IPS-15b (cell line): ENCODE data around the gene HAL.

ENCODE experiments used
- H3K27me3 ChIP-seq: one replicate; pipeline ENCODE4 v1.6.1; 2013; ENCODE audit warnings: low read length; ENCODE audit not compliant: control insufficient read depth, insufficient read depth
- H3K36me3 ChIP-seq: one replicate; pipeline ENCODE4 v1.6.1; 2013; ENCODE audit warnings: low read length; ENCODE audit not compliant: control insufficient read depth, insufficient read depth
- H3K4me1 ChIP-seq: one replicate; pipeline ENCODE4 v1.6.1; 2013; ENCODE audit warnings: mild to moderate bottlenecking, low read length; ENCODE audit not compliant: control insufficient read depth, insufficient read depth
- H3K4me3 ChIP-seq: one replicate; pipeline ENCODE4 v1.5.1; 2013; ENCODE audit warnings: low read depth, low read length
- H3K9ac ChIP-seq: one replicate; pipeline ENCODE4 v1.6.1; 2013; ENCODE audit warnings: low read depth, mild to moderate bottlenecking, low read length
- H3K9me3 ChIP-seq: one replicate; pipeline ENCODE4 v1.6.1; 2013; ENCODE audit warnings: mild to moderate bottlenecking, low read length; ENCODE audit not compliant: control insufficient read depth, insufficient read depth

Gene HAL

DNA sequence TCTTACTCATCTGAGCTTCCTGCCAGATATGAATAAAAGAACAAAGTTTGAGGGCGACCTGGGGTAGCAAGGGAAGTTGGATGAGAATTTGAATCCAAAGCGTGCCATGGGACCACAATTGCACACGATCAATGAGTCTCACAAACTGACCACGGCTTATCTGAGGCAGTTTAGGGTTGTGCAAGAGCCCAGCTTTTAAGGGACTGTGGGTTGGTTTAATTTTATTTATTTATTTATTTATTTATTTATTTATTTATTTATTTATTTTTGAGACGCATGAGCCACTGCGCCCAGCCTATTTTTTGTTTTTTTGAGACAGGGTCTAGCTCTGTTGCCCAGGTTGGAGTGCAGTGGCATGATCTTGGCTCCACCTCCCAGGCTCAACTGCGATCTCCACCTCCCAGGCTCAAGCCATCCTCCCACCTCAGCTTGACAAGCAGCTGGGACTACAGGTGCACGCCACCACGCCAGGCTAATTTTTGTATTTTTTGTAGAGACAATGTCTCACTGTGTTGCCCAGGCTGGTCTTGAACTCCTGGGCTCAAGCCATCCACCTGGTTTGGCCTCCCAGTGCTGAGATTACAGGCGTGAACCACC, 51.9 kb downstream of the HAL start:
- Histone ChIP-seq H3K36me3 (no peaks in the 10 kb centered on the region), H3K4me1 (peaks cover 2% of the 10 kb centered on the region), H3K9me3 (no peaks in the 10 kb centered on the region), H3K27me3 (peaks cover 8% of the 10 kb centered on the region), H3K9ac (no peak overlapping the region), H3K4me3 (peak overlapping the region; percentile 89)

DNA sequence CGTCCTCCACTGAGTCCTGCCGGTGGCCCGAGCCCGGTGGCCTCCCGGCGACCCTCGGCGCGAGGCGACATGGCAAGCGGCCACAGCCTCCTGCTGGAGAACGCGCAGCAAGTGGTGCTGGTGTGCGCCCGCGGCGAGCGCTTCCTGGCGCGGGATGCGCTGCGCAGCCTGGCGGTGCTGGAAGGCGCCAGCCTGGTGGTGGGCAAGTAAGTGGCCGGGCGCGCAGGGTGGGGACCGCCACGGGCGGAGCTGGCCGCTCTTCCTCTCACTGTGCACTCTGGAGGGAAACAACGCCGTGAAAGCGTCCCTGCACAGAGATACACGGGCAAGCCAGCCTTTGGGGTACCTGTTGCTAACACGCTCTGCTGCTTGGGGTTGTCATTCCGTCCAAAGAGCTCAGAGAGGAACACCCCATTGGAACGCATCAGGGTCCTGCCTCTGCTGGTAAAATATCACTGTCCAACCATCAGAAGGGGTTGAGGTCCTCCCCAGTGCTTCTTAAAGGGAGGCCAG, 52.8 kb downstream of the HAL start, which contains the start of gene AMDHD1:
Gene AMDHD1 (plus strand): TSS at position 2 of the 513 bp plus-strand sequence. CDS start 68 bp downstream, at position 70.
- H3K4me1 ChIP-seq: no peaks in the 10 kb centered on the region
- H3K9ac ChIP-seq: peak within 1 kb of the TSS; percentile 66
- H3K27me3 ChIP-seq: peaks cover 8% of the 10 kb centered on the region
- peak within 1 kb of the TSS; percentile 89 for H3K4me3 ChIP-seq
- no peaks in the 10 kb centered on the region for H3K9me3 ChIP-seq
- no peaks in the 10 kb centered on the region for H3K36me3 ChIP-seq

DNA sequence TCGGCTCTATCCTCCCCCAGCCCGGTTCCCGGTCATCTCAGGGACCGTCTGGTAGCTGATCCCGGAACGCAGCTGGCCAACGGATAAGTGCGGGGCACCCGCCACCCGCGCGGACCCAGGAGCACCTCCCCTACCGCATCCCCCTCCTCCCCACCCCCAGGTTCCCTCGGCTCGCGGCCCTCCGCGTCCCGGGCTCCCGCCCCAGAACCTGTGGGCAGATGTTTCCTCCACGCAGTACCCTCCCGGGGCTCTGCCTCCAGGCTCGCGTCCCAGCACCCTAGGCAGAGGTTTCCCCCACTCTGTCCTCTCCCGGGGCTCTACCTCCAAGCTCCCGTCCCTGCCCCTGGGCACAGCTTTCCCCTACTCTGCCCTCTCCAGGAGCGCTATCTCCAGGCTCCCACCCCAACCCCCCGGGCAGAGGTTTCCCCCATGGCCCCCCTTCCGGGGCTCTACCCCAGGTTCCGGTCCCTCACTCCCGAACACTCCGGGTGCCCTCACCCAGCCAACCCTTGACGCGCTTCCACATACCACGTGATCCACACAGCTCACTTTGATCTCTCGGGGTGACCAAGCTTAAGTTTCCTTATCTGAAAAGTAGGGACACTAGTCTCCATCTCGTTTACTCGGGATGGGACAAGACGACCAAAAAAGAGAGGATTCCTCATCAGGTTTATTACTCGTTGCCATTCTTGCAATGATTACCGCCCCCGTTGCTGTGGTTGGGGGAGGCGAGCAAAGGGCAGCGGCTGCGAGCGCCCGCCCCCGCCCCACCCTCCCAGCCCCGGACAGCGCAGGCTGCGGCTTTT, 53.4 kb downstream of the HAL start, which contains the start of gene CCDC38:
Gene CCDC38 (minus strand): TSS at position 91 of the 806 bp plus-strand sequence. CDS start 6,105 bp downstream, outside the sequence.
- Histone ChIP-seq H3K4me3 (peak within 1 kb of the TSS; percentile 89), H3K9ac (peak within 1 kb of the TSS; percentile 66), H3K27me3 (peaks cover 8% of the 10 kb centered on the region)

DNA sequence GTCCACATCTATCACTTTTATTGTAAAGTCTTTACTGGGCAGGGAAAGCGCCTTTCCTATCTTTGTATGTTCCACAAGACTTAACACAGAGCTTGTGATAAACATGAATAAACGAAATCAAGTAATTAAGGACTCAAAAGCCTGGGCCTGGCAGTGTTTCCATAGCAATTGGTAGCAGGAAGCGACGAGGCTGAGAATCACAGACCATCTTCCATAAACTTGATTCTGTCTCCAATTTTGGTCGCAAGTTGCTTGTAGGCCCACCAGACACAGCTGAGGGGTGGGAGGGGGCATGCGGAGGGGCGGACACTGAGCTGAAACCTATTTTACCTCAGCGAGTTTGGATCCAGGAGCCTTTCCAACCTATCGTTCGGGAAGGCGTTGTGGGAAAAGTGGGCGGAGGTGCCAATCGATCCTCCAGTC, 54.0 kb downstream of the HAL start:
- H3K9ac ChIP-seq: no peak overlapping the region
- H3K4me3 ChIP-seq: peak overlapping the region; percentile 89
- peaks cover 8% of the 10 kb centered on the region for H3K27me3 ChIP-seq
- H3K4me1 ChIP-seq: no peaks in the 10 kb centered on the region
- no peaks in the 10 kb centered on the region for H3K36me3 ChIP-seq
- H3K9me3 ChIP-seq: no peaks in the 10 kb centered on the region

More for the DNA sequence above, 53.4 kb downstream of the HAL start, which contains the start of gene CCDC38:
- no peaks in the 10 kb centered on the region for H3K4me1 ChIP-seq
- H3K36me3 ChIP-seq: no peaks in the 10 kb centered on the region
- no peaks in the 10 kb centered on the region for H3K9me3 ChIP-seq

DNA sequence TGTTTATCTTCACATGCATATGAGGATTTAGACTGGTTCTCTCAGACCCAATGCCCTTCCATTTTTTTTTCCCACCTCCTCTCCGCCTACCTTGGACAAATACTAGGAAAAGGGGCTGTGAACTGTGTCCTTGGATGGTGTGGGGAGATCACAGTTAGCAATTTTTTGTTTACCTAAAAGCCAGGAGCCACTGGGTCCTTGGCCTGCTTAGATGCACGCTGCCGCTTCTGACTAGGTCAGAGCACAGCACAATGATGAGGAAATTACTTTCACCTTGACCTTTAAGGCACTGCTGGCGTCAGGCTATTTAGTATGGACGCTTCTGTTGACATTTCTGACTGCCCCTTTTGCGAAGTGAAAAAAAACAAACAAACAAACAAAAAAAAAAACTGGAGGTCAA, 55.6 kb downstream of the HAL start:
- H3K4me1 ChIP-seq: no peaks in the 10 kb centered on the region
- no peak overlapping the region for H3K4me3 ChIP-seq
- H3K27me3 ChIP-seq: peaks cover 8% of the 10 kb centered on the region
- H3K9ac ChIP-seq: no peak overlapping the region
- H3K36me3 ChIP-seq: no peaks in the 10 kb centered on the region
- H3K9me3 ChIP-seq: no peaks in the 10 kb centered on the region
